ENCODE measurements around the gene PFDN5.
A peak's percentile ranks its signal among the peaks of the same experiment; 100 is the strongest.

The PFDN5 gene

GRCh38 chr12:53295070-53295890, at the start of gene PFDN5:
PFDN5 (plus strand) TSS chr12:53295542; CDS start chr12:53295568, 26 bp downstream.
- DNase-seq = peak; percentile 70

GRCh38 chr12:53251477-53252348, 43.6 kb upstream of the PFDN5 start:
- peak; percentile 45 for DNase-seq

GRCh38 chr12:53252349-53252916, 42.9 kb upstream of the PFDN5 start:
- no peak for DNase-seq

GRCh38 chr12:53253298-53253697, 42.0 kb upstream of the PFDN5 start:
- no peak for DNase-seq

GRCh38 chr12:53254816-53255545, 40.4 kb upstream of the PFDN5 start:
- no peak for DNase-seq

GRCh38 chr12:53255996-53256395, 39.3 kb upstream of the PFDN5 start:
- no peak for DNase-seq

GRCh38 chr12:53258541-53259539, 36.5 kb upstream of the PFDN5 start:
- DNase-seq = no peak

- no peak for DNase-seq
These were observed 35.5 kb upstream of the PFDN5 start for GRCh38 chr12:53259891-53260290.

- DNase-seq = no peak
These were observed 29.6 kb upstream of the PFDN5 start for GRCh38 chr12:53265783-53266182.

- DNase-seq = no peak
These were observed 27.9 kb upstream of the PFDN5 start for GRCh38 chr12:53267306-53267998.

- peak; percentile 49 for DNase-seq
These were observed 27.2 kb upstream of the PFDN5 start, which contains the start of gene ESPL1 for GRCh38 chr12:53267999-53268629. ESPL1 (plus strand) TSS chr12:53268299; CDS start chr12:53268767, 468 bp downstream.

- DNase-seq = no peak
These were observed 26.4 kb upstream of the PFDN5 start for GRCh38 chr12:53268630-53269562.

- DNase-seq = no peak
These were observed 20.9 kb upstream of the PFDN5 start for GRCh38 chr12:53274445-53274844.

- DNase-seq = no peak
These were observed 18.8 kb upstream of the PFDN5 start for GRCh38 chr12:53276511-53276910.

- DNase-seq = no peak
These were observed 17.4 kb upstream of the PFDN5 start for GRCh38 chr12:53277981-53278380.

- no peak for DNase-seq
These were observed 16.0 kb upstream of the PFDN5 start for GRCh38 chr12:53279283-53279869.

- no peak for DNase-seq
These were observed 15.3 kb upstream of the PFDN5 start for GRCh38 chr12:53279888-53280498.

GRCh38 chr12:53286448-53286847, 8.9 kb upstream of the PFDN5 start:
- no peak for DNase-seq

All from NCI-H1694 treated with DMSO at 0.1 percent for 48 hours (cell line).